ENCODE results near the gene NLRP1. TPM values are rescaled to one million over a fixed set of nuclear protein-coding genes. Genes with fewer than 3 reads are reported as not detected.

The NLRP1 gene
- total and polyA plus RNA-seq, 2 experiments from 2014 or later: 42.9 to 64.8 TPM

DNA sequence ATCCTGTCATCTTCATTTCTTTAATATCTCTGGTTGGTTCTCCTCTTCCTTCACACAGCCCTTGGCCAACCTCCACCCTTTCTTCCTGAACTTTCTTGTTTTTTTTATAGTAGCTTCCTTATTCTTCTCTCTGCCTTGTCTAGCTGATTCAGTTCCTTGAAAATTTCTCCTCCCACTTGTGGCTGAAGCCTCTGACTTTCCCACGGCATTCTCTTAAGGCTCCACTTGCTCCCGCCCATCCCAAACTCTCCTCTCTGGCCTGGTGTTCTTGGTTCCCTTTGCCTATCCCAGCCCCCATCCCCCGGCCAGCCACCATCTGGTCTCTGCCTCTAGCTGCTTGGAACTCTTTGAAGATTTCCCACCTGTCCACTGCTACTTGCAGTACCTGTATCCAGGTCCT is 29.1 kb downstream of the NLRP1 start:
- Histone ChIP-seq H3K27me3 (no peaks in the 10 kb centered on the region), H3K36me3 (replicated peaks; ENCODE audit: insufficient read depth, low read depth) (no peaks in the 10 kb centered on the region), H4K20me1 (ENCODE audit: insufficient read depth, poor library complexity, severe bottlenecking) (no peaks in the 10 kb centered on the region), H3K9me3 (ENCODE audit: low read depth) (no peaks in the 10 kb centered on the region), H3K79me2 (no peaks in the 10 kb centered on the region), H3K27ac (no peak overlapping the region), H3K9me2 (replicated peaks; ENCODE audit: insufficient read depth) (no peaks in the 10 kb centered on the region), H2AFZ (no peak overlapping the region), H3K4me1 (ENCODE audit: insufficient read depth) (no peaks in the 10 kb centered on the region), H3K4me2 (no peak overlapping the region), H3K4me3 (no peak overlapping the region)
- 78% methylated on average over 3 of the region's 3 CpGs for WGBS (ENCODE audit: low lambda C conversion rate, missing lambda C conversion rate)
- DNase-seq (ENCODE audit: low spot score): no peak
- no peak for TF ChIP-seq EZH2phosphoT487 (IDR thresholded peaks at IDR 0.05; ENCODE audit: low read depth, severe bottlenecking, unreplicated experiment)
- TF ChIP-seq, protein P1, sequence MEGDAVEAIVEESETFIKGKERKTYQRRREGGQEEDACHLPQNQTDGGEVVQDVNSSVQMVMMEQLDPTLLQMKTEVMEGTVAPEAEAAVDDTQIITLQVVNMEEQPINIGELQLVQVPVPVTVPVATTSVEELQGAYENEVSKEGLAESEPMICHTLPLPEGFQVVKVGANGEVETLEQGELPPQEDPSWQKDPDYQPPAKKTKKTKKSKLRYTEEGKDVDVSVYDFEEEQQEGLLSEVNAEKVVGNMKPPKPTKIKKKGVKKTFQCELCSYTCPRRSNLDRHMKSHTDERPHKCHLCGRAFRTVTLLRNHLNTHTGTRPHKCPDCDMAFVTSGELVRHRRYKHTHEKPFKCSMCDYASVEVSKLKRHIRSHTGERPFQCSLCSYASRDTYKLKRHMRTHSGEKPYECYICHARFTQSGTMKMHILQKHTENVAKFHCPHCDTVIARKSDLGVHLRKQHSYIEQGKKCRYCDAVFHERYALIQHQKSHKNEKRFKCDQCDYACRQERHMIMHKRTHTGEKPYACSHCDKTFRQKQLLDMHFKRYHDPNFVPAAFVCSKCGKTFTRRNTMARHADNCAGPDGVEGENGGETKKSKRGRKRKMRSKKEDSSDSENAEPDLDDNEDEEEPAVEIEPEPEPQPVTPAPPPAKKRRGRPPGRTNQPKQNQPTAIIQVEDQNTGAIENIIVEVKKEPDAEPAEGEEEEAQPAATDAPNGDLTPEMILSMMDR (IDR thresholded peaks at IDR 0.05; ENCODE audit: poor library complexity): no peak

DNA sequence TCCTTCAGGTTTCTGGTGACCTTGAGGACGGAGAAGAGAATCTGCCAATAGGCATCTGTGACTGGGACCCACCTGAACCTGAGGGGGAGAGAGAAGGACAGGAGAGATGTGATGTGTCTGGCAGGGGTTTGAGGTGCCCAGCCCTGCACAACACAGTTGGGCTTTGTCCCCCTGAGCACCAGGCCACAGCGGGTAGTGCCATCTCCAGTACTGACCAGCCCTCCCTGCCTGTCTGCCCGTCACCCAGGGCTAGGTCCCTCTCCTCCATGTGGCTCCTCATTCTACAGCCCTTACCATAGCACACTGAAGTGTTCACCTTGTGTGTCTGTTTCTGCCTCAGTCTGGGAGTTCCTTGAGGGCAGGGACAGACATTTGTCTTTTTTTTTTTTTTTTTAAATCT is 30.8 kb downstream of the NLRP1 start:
- Histone ChIP-seq H4K20me1 (ENCODE audit: insufficient read depth, poor library complexity, severe bottlenecking) (no peaks in the 10 kb centered on the region), H3K9me3 (ENCODE audit: low read depth) (no peaks in the 10 kb centered on the region), H3K4me3 (no peak overlapping the region), H2AFZ (no peak overlapping the region), H3K4me1 (ENCODE audit: insufficient read depth) (no peaks in the 10 kb centered on the region), H3K9me2 (replicated peaks; ENCODE audit: insufficient read depth) (no peaks in the 10 kb centered on the region), H3K36me3 (replicated peaks; ENCODE audit: insufficient read depth, low read depth) (no peaks in the 10 kb centered on the region), H3K4me2 (no peak overlapping the region), H3K79me2 (no peaks in the 10 kb centered on the region), H3K27me3 (no peaks in the 10 kb centered on the region), H3K27ac (no peak overlapping the region)
- 47% methylated on average over 3 of the region's 3 CpGs for WGBS (ENCODE audit: low lambda C conversion rate, missing lambda C conversion rate)
- TF ChIP-seq, protein P1 (IDR thresholded peaks at IDR 0.05; ENCODE audit: poor library complexity): no peak
- TF ChIP-seq EZH2phosphoT487 (IDR thresholded peaks at IDR 0.05; ENCODE audit: low read depth, severe bottlenecking, unreplicated experiment): no peak
- TF ChIP-seq EZH2 (IDR thresholded peaks at IDR 0.05; ENCODE audit: borderline replicate concordance): no peak
- DNase-seq (ENCODE audit: low spot score): no peak

DNA sequence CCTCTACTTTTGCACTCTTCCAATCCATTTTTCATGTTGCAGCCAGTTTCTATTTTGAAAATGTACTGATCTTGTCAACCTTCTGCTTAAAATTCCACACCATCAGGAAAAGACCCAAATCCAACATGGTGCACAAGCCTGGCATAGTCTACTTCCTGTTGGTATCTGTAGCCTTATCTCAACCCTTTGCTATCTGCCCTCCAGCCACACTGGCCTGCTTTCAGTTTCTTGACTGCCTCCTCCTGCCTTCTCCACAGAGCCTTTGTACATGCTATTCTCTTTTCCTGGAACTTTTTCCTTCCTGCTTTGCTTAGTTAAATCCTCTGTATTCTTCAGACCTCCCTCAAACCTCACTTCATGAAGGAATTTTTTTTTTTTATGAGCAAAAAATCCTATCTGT is 31.5 kb downstream of the NLRP1 start:
- Histone ChIP-seq H3K9me3 (ENCODE audit: low read depth) (no peaks in the 10 kb centered on the region), H3K9me2 (replicated peaks; ENCODE audit: insufficient read depth) (no peaks in the 10 kb centered on the region), H3K79me2 (no peaks in the 10 kb centered on the region), H2AFZ (no peak overlapping the region), H4K20me1 (ENCODE audit: insufficient read depth, poor library complexity, severe bottlenecking) (no peaks in the 10 kb centered on the region), H3K4me1 (ENCODE audit: insufficient read depth) (no peaks in the 10 kb centered on the region), H3K36me3 (replicated peaks; ENCODE audit: insufficient read depth, low read depth) (no peaks in the 10 kb centered on the region), H3K27ac (no peak overlapping the region), H3K4me2 (no peak overlapping the region), H3K27me3 (no peaks in the 10 kb centered on the region), H3K4me3 (no peak overlapping the region)
- TF ChIP-seq, protein P1 (IDR thresholded peaks at IDR 0.05; ENCODE audit: poor library complexity): no peak
- no peak for TF ChIP-seq EZH2phosphoT487 (IDR thresholded peaks at IDR 0.05; ENCODE audit: low read depth, severe bottlenecking, unreplicated experiment)
- no peak for TF ChIP-seq EZH2 (IDR thresholded peaks at IDR 0.05; ENCODE audit: borderline replicate concordance)
- no peak for DNase-seq (ENCODE audit: low spot score)
